ENCODE results near the gene CEACAM16. TPM values are rescaled to one million over a fixed set of nuclear protein-coding genes. Genes with fewer than 3 reads are reported as not detected.

CEACAM16 gene
- total and polyA plus RNA-seq, 12 donors = 0.27 to 1.4 (median 0.57) TPM; not detected in 7

DNA sequence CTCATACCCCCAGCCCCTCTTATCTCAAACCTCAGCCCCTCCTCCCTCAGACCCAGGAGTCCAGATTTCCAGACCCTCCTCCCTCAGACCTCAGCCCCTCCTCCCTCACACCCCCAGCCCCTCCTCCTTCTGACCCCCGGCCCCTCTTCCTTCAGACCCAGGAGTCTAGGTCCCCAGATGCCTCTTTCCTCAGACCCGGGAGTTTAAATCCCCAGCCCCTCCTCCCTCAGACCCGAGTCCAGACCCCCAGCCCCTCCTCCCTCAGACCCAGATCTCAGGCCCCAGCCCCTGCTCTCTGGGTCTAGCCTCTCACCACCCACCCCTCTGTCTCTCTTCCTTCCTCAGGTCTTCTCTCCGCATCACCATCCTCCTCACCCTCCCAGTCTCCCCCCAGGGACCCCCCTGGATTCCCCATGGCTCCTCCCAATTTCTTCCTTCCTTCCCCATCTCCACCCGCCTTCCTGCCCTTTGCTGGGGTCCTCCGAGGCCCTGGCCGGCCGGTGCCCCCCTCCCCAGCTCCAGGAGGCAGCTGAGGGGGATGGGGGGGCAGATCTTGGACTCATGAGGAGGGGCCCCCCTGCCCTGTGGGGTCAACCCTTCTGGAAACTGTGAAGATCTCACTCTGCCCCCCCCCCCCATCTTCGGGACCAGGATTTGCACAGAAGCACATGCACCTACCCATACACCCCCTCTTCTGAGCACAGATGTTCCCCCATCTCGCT, 60.3 kb downstream of the CEACAM16 start:
- H3K36me3 ChIP-seq (replicated peaks in 1 of 2) = peaks cover 0 to 52% of the 10 kb centered on the region in 2 donors
- intact Hi-C loops (cut with DNase I) = no loop called here
- 68 to 82% (median 80%) methylated on average over 8 to 10 of the region's 10 CpGs for WGBS, 4 donors
- no peak for DNase-seq
- peaks cover 26 to 40% of the 10 kb centered on the region in 2 donors for H3K4me1 ChIP-seq (replicated peaks in 1 of 2)
- H3K4me3 ChIP-seq = no peak overlapping the region
- H3K9me3 ChIP-seq (replicated peaks in 1 of 3) = no peaks in the 10 kb centered on the region
- H3K27ac ChIP-seq = peak overlapping the region in 2 of 5 donors; percentile 72 to 96
- TF ChIP-seq, protein P1, sequence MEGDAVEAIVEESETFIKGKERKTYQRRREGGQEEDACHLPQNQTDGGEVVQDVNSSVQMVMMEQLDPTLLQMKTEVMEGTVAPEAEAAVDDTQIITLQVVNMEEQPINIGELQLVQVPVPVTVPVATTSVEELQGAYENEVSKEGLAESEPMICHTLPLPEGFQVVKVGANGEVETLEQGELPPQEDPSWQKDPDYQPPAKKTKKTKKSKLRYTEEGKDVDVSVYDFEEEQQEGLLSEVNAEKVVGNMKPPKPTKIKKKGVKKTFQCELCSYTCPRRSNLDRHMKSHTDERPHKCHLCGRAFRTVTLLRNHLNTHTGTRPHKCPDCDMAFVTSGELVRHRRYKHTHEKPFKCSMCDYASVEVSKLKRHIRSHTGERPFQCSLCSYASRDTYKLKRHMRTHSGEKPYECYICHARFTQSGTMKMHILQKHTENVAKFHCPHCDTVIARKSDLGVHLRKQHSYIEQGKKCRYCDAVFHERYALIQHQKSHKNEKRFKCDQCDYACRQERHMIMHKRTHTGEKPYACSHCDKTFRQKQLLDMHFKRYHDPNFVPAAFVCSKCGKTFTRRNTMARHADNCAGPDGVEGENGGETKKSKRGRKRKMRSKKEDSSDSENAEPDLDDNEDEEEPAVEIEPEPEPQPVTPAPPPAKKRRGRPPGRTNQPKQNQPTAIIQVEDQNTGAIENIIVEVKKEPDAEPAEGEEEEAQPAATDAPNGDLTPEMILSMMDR (IDR thresholded peaks at IDR 0.05) = no peak
- no peak for TF ChIP-seq POLR2A (IDR thresholded peaks at IDR 0.05)
- no peaks in the 10 kb centered on the region for H3K27me3 ChIP-seq

MicroRNA genes within 50 kb of the gene (microRNA counts, 767-probe panel; counts per million panel counts)
- 0 to 3,144 counts per million in 2 donors for microRNA hsa-miR-4531

Small RNA genes lying within 50 kb of the gene (microRNA-seq; reads per million reads assigned to microRNA genes)
- gene MIR4531 (0 reads per million in 3 donors), gene MIR8085 (0 reads per million in 3 donors)

Small RNA genes lying within 50 kb of the gene (small RNA-seq; reads per million reads assigned to genes)
- 0 reads per million in 2 donors for gene RF00285

Other genes starting within 250 kb of the CEACAM16 start
- gene ZNF180, start 198.6 kb upstream of the CEACAM16 start, total RNA-seq = 10 to 100 TPM in 6 of 9 donors, 1 to 10 TPM in 3; 5.5 to 25.9 (median 12.1) TPM
- 1 to 10 TPM; 4.7 to 8.1 (median 6.8) TPM for gene ZNF180, start 198.6 kb upstream of the CEACAM16 start, polyA plus RNA-seq
- gene CEACAM20, start 169.5 kb upstream of the CEACAM16 start, total RNA-seq = under 1 TPM in 2 of 9 donors, not detected in 7; 0.20 to 0.50 TPM
- under 1 TPM in 1 of 3 donors, not detected in 2; 0.07 TPM for gene CEACAM20, start 169.5 kb upstream of the CEACAM16 start, polyA plus RNA-seq
- not detected for gene IGSF23, start 85.6 kb upstream of the CEACAM16 start, total RNA-seq
- gene IGSF23, start 85.6 kb upstream of the CEACAM16 start, polyA plus RNA-seq = not detected
- gene PVR, start 55.2 kb upstream of the CEACAM16 start, total RNA-seq = 10 to 100 TPM; 31.9 to 57.8 (median 45.0) TPM
- gene PVR, start 55.2 kb upstream of the CEACAM16 start, polyA plus RNA-seq = 10 to 100 TPM; 28.7 to 56.0 (median 45.0) TPM
- 10 to 100 TPM in 1 of 9 donors, 1 to 10 TPM in 8; 1.6 to 11.0 (median 3.1) TPM for gene CEACAM19, start 27.7 kb upstream of the CEACAM16 start, total RNA-seq
- gene CEACAM19, start 27.7 kb upstream of the CEACAM16 start, polyA plus RNA-seq = 10 to 100 TPM in 2 of 3 donors, 1 to 10 TPM in 1; 2.2 to 38.2 (median 26.4) TPM
- 10 to 100 TPM in 8 of 9 donors, under 1 TPM in 1; 1.00 to 85.1 (median 47.6) TPM for gene BCL3, start 49.6 kb downstream of the CEACAM16 start, total RNA-seq
- 100 to 1,000 TPM in 1 of 3 donors, 10 to 100 TPM in 2; 10.2 to 120 (median 45.9) TPM for gene BCL3, start 49.6 kb downstream of the CEACAM16 start, polyA plus RNA-seq
- gene CBLC, start 78.7 kb downstream of the CEACAM16 start, total RNA-seq = under 1 TPM in 1 of 9 donors, not detected in 8; 0.14 TPM
- gene CBLC, start 78.7 kb downstream of the CEACAM16 start, polyA plus RNA-seq = under 1 TPM in 1 of 3 donors, not detected in 2; 0.13 TPM
- 10 to 100 TPM in 8 of 9 donors, 1 to 10 TPM in 1; 7.5 to 81.1 (median 43.4) TPM for gene BCAM, start 110.0 kb downstream of the CEACAM16 start, total RNA-seq
- gene BCAM, start 110.0 kb downstream of the CEACAM16 start, polyA plus RNA-seq = 10 to 100 TPM in 2 of 3 donors, 1 to 10 TPM in 1; 5.1 to 68.4 (median 55.1) TPM
- gene NECTIN2, start 147.1 kb downstream of the CEACAM16 start, total RNA-seq = 100 to 1,000 TPM in 8 of 9 donors, 10 to 100 TPM in 1; 97.7 to 243 (median 131) TPM
- gene NECTIN2, start 147.1 kb downstream of the CEACAM16 start, polyA plus RNA-seq = 100 to 1,000 TPM in 2 of 3 donors, 10 to 100 TPM in 1; 82.7 to 139 (median 124) TPM
- 100 to 1,000 TPM in 3 of 9 donors, 10 to 100 TPM in 6; 53.1 to 248 (median 68.5) TPM for gene TOMM40, start 192.1 kb downstream of the CEACAM16 start, total RNA-seq
- 100 to 1,000 TPM in 1 of 3 donors, 10 to 100 TPM in 2; 63.2 to 112 (median 70.5) TPM for gene TOMM40, start 192.1 kb downstream of the CEACAM16 start, polyA plus RNA-seq
- over 10,000 TPM in 4 of 9 donors, 1,000 to 10,000 TPM in 5; 3,098 to 21,602 (median 7,572) TPM for gene APOE, start 206.6 kb downstream of the CEACAM16 start, total RNA-seq
- over 10,000 TPM in 2 of 3 donors, 100 to 1,000 TPM in 1; 569 to 15,573 (median 10,217) TPM for gene APOE, start 206.6 kb downstream of the CEACAM16 start, polyA plus RNA-seq
- gene APOC1, start 215.5 kb downstream of the CEACAM16 start, total RNA-seq = 1,000 to 10,000 TPM; 1,263 to 3,854 (median 2,137) TPM
- gene APOC1, start 215.5 kb downstream of the CEACAM16 start, polyA plus RNA-seq = 1,000 to 10,000 TPM in 2 of 3 donors, 100 to 1,000 TPM in 1; 583 to 2,292 (median 2,067) TPM
- 1 to 10 TPM in 3 of 9 donors, under 1 TPM in 2, not detected in 4; 0.83 to 4.5 (median 1.3) TPM for gene APOC4, start 243.1 kb downstream of the CEACAM16 start, total RNA-seq
- gene APOC4, start 243.1 kb downstream of the CEACAM16 start, polyA plus RNA-seq = 1 to 10 TPM in 1 of 3 donors, under 1 TPM in 1, not detected in 1; 0.67 to 2.4 TPM
- 10 to 100 TPM in 2 of 9 donors, 1 to 10 TPM in 6, not detected in 1; 1.3 to 16.9 (median 4.7) TPM for gene APOC2, start 246.9 kb downstream of the CEACAM16 start, total RNA-seq
- gene APOC2, start 246.9 kb downstream of the CEACAM16 start, polyA plus RNA-seq = 10 to 100 TPM in 2 of 3 donors, 1 to 10 TPM in 1; 5.4 to 68.1 (median 14.2) TPM